Neuronal stem cell (in vitro differentiated cells): ENCODE measurements around the gene SOX1.
A peak's percentile ranks its signal among the peaks of the same experiment; 100 is the strongest.

ENCODE experiments used
- DNase-seq: peaks from one replicate; pipeline ENCODE4 v3.0.0-alpha.2; 2013; ENCODE audit warnings: low spot score
- H2AFZ ChIP-seq: one replicate; pipeline ENCODE4 v1.6.1; 2013; ENCODE audit warnings: mild to moderate bottlenecking, low read length, inconsistent platforms
- H2AK5ac ChIP-seq: 2 replicates; pipeline ENCODE4 v1.6.1; 2013; ENCODE audit warnings: low read depth, mild to moderate bottlenecking, inconsistent platforms, low read length, moderate library complexity, mixed read lengths
- H2BK120ac ChIP-seq: 2 replicates; pipeline ENCODE4 v1.6.1; 2013; ENCODE audit warnings: low read depth, mild to moderate bottlenecking, inconsistent platforms, low read length, moderate library complexity, mixed read lengths
- H2BK12ac ChIP-seq: one replicate; pipeline ENCODE4 v1.6.1; 2013; ENCODE audit warnings: low read length, inconsistent platforms
- H2BK15ac ChIP-seq: 2 replicates; pipeline ENCODE4 v1.6.1; 2013; ENCODE audit warnings: mild to moderate bottlenecking, low read length, inconsistent platforms, mixed read lengths
- H2BK5ac ChIP-seq: one replicate; pipeline ENCODE4 v1.6.1; 2013; ENCODE audit warnings: inconsistent platforms, mild to moderate bottlenecking, low read length, moderate library complexity
- H3K14ac ChIP-seq: one replicate; pipeline ENCODE4 v1.6.1; 2013; ENCODE audit warnings: low read length, inconsistent platforms
- H3K18ac ChIP-seq: 2 replicates; pipeline ENCODE4 v1.6.1; 2013; ENCODE audit warnings: low read length, inconsistent platforms
- H3K23ac ChIP-seq: 2 replicates; pipeline ENCODE4 v1.6.1; 2013; ENCODE audit warnings: low read depth, mild to moderate bottlenecking, mixed read lengths, low read length, inconsistent platforms; ENCODE audit not compliant: poor library complexity
- H3K27ac ChIP-seq: replicated peaks from 3 replicates; pipeline ENCODE4 v1.5.1; 2013; ENCODE audit warnings: low read length, inconsistent platforms
- H3K27me3 ChIP-seq, 3 experiments: 2 replicates each; pipeline ENCODE4 v1.6.1; 2013; ENCODE audit warnings: low read length in 3 of 3, mild to moderate bottlenecking in 2 of 3, inconsistent platforms in 1 of 3, low read depth in 1 of 3, mixed read lengths in 1 of 3, moderate library complexity in 1 of 3; ENCODE audit not compliant: control insufficient read depth in 3 of 3, insufficient read depth in 3 of 3
- H3K36me3 ChIP-seq, 2 donors: replicated peaks in 1 of 2; 2 replicates each; pipeline ENCODE4 v1.6.1; 2013; ENCODE audit warnings: low read length in 2 of 2; ENCODE audit not compliant: control insufficient read depth in 2 of 2, insufficient read depth in 2 of 2
- H3K4ac ChIP-seq: 2 replicates; pipeline ENCODE4 v1.6.1; 2013; ENCODE audit warnings: inconsistent platforms, mild to moderate bottlenecking, low read length, moderate library complexity
- H3K4me1 ChIP-seq, 2 donors: 1 replicate in 1 of 2; 2 replicates in 1 of 2; pipeline ENCODE4 v1.6.1; 2013; ENCODE audit warnings: low read length in 2 of 2, low read depth in 1 of 2; ENCODE audit not compliant: control insufficient read depth in 2 of 2, insufficient read depth in 1 of 2
- H3K4me2 ChIP-seq: one replicate; pipeline ENCODE4 v1.6.1; 2013; ENCODE audit warnings: mild to moderate bottlenecking, low read length, inconsistent platforms; ENCODE audit not compliant: insufficient read depth, poor library complexity, severe bottlenecking
- H3K4me3 ChIP-seq, 2 donors: 2 replicates each; pipeline ENCODE4 v1.5.1; 2013; ENCODE audit warnings: low read length in 2 of 2, mild to moderate bottlenecking in 2 of 2, inconsistent platforms in 1 of 2, moderate library complexity in 1 of 2
- H3K79me1 ChIP-seq: one replicate; pipeline ENCODE4 v1.6.1; 2013; ENCODE audit warnings: low read depth, mild to moderate bottlenecking, inconsistent platforms, low read length, moderate library complexity
- H3K9ac ChIP-seq: one replicate; pipeline ENCODE4 v1.6.1; 2013; ENCODE audit warnings: mild to moderate bottlenecking, low read depth, low read length, inconsistent platforms; ENCODE audit not compliant: poor library complexity
- H3K9me3 ChIP-seq, 2 donors: replicated peaks in 1 of 2; 2 replicates each; pipeline versions ENCODE3 to v1.6.1; 2013; ENCODE audit warnings: low read length in 2 of 2, mild to moderate bottlenecking in 2 of 2, inconsistent platforms in 1 of 2, low read depth in 1 of 2, mixed read lengths in 1 of 2, moderate library complexity in 1 of 2; ENCODE audit not compliant: control insufficient read depth in 2 of 2, insufficient read depth in 1 of 2
- H4K8ac ChIP-seq: one replicate; pipeline ENCODE4 v1.6.1; 2013; ENCODE audit warnings: low read depth, mild to moderate bottlenecking, inconsistent platforms, low read length, moderate library complexity
- H4K91ac ChIP-seq: one replicate; pipeline ENCODE4 v1.6.1; 2013; ENCODE audit warnings: low read length, low read depth, mild to moderate bottlenecking, inconsistent platforms; ENCODE audit not compliant: poor library complexity
- WGBS, 2 donors: extraction: QIAGEN DNeasy Blood & Tissue Kit; methylation state at CpG; one replicate each; pipeline ENCODE4 v1.1.7; 2013; ENCODE audit warnings: missing lambda C conversion rate in 2 of 2, mixed read lengths in 1 of 2; ENCODE audit not compliant: insufficient read length in 2 of 2, insufficient replicate concordance in 1 of 2; ENCODE audit errors: extremely low coverage in 2 of 2; 5-methylcytosine and 5-hydroxymethylcytosine counted together

Gene SOX1

DNA sequence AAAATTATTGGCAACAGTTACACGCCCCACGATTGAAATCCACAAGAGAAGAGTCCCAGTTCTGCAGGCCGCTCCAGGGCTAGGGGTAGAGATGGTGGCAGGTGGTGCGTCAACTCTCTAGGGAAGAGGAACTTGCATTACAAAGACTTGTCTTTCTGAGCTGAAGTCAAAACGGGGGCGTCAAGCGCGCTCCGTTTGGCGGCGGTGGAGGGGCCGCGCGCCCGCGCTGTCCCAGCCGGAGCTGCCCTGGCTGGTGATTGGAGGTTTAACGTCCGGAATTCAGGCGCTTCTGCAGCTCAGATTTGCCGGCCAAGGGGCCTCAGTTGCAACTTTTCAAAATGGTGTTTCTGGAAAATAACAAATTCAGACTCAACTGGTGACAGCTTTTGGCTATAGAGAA is 38.9 kb downstream of the SOX1 start:
- DNase-seq: peak; percentile 63
- peak overlapping the region; percentile 100 for H3K18ac ChIP-seq
- peak overlapping the region; percentile 100 for H3K27ac ChIP-seq
- H3K9me3 ChIP-seq: no peaks in the 10 kb centered on the region
- no peak overlapping the region for H4K8ac ChIP-seq
- no peak overlapping the region for H2BK12ac ChIP-seq
- peak overlapping the region; percentile 77 to 80 for H3K4me3 ChIP-seq
- peaks cover 0 to 20% of the 10 kb centered on the region in 2 donors for H3K36me3 ChIP-seq
- no peak overlapping the region for H3K23ac ChIP-seq
- H3K9ac ChIP-seq: peak overlapping the region; percentile 96
- H3K4me2 ChIP-seq: peak overlapping the region; percentile 99
- H2BK120ac ChIP-seq: peak overlapping the region; percentile 100
- peaks cover 34 to 57% of the 10 kb centered on the region in 2 donors for H3K4me1 ChIP-seq
- no peaks in the 10 kb centered on the region for H3K79me1 ChIP-seq
- H3K27me3 ChIP-seq: no peaks in the 10 kb centered on the region
- H2AFZ ChIP-seq: no peak overlapping the region
- H4K91ac ChIP-seq: peak overlapping the region; percentile 19
- peak overlapping the region; percentile 100 for H2BK5ac ChIP-seq
- no CpG with 5 or more reads among the region's 21 CpGs for WGBS, 2 donors
- peak overlapping the region; percentile 70 for H3K4ac ChIP-seq
- H3K14ac ChIP-seq: no peak overlapping the region
- H2BK15ac ChIP-seq: no peak overlapping the region
- H2AK5ac ChIP-seq: peak overlapping the region; percentile 100

DNA sequence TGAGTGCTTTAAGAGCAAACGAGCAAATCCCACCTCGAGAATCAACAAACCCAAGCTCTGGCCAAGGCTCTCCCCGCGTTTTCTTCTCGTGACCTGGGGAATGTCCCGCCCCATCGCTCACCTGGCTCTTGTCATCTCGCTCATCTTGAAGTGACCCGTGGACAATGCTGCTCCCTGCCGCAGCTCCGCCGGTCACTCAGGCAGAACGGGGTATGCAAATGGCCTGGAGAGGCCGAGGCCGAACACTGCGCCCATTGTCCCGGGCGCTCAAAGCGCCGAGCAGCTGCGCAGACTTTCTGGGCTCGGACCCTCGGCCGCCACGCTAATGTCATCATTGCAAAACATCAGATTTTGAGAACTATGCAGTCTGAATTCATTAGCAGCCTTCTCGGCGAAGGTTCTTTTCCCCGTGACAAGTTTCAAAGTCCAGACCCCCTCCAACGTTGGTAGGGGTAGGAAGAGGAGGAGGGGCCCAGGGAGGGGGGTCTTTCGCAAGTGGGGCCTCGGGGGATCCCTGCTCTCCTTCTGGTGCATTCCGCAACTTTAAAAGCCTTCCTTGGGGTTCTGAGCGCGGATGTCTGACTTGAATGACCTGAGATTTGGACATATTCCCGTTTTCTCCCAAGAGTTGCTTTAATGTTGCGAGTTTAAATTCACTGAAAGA is 39.7 kb downstream of the SOX1 start:
- no CpG with 5 or more reads among the region's 36 CpGs for WGBS, 2 donors
- H3K27ac ChIP-seq: peak overlapping the region; percentile 100

DNA sequence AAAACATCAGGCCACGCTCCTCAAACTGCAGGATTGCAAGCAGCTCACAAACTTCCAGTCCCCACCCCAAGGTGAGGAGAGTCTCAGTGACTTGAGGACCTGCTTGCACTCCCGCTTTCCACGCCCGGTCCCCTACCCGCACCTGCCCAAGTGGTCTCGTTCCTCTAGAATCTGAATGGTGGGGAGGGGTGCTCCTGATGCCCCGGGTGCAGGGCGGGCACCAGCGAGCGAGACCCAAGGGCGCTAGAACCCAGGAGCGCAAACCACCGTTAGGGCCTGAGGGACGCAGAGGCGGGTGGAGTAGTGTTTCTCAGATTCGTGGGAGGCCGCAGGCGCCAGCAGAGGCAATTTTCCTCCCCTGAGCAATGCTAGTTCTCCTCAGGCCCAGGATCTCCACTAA is 40.3 kb downstream of the SOX1 start:
- Histone ChIP-seq H3K79me1 (no peaks in the 10 kb centered on the region), H3K4ac (peak overlapping the region; percentile 31), H2BK15ac (peak overlapping the region; percentile 75), H3K4me1 (peaks cover 28 to 64% of the 10 kb centered on the region in 2 donors), H4K8ac (peak overlapping the region; percentile 77), H3K9me3 (peaks cover 0 to under 1% of the 10 kb centered on the region in 2 donors), H3K27me3 (no peaks in the 10 kb centered on the region), H3K4me2 (no peak overlapping the region), H2BK5ac (peak overlapping the region; percentile 90), H2BK120ac (peak overlapping the region; percentile 97), H3K27ac (peak overlapping the region; percentile 100), H3K18ac (peak overlapping the region; percentile 98), H3K9ac (peak overlapping the region; percentile 5), H2AFZ (no peak overlapping the region), H2AK5ac (peak overlapping the region; percentile 98), H3K36me3 (peaks cover 0 to 20% of the 10 kb centered on the region in 2 donors), H3K23ac (peak overlapping the region; percentile 32), H2BK12ac (peak overlapping the region; percentile 95), H3K14ac (peak overlapping the region; percentile 1), H3K4me3 (no peak overlapping the region), H4K91ac (peak overlapping the region; percentile 95)
- no CpG with 5 or more reads among the region's 18 CpGs for WGBS, 2 donors
- DNase-seq: no peak

More for the DNA sequence above, 39.7 kb downstream of the SOX1 start:
- peaks cover 0 to 20% of the 10 kb centered on the region in 2 donors for H3K36me3 ChIP-seq
- peaks cover 32 to 62% of the 10 kb centered on the region in 2 donors for H3K4me1 ChIP-seq
- H2BK12ac ChIP-seq: peak overlapping the region; percentile 11
- DNase-seq: peak; percentile 59
- no peak overlapping the region for H3K4ac ChIP-seq
- no peak overlapping the region for H3K9ac ChIP-seq
- H2BK5ac ChIP-seq: peak overlapping the region; percentile 90
- peak overlapping the region; percentile 62 to 77 for H3K4me3 ChIP-seq
- no peaks in the 10 kb centered on the region for H3K27me3 ChIP-seq
- no peak overlapping the region for H4K8ac ChIP-seq
- H2AFZ ChIP-seq: no peak overlapping the region
- no peak overlapping the region for H2BK15ac ChIP-seq
- peak overlapping the region; percentile 84 for H3K18ac ChIP-seq
- H2BK120ac ChIP-seq: peak overlapping the region; percentile 62
- no peaks in the 10 kb centered on the region for H3K9me3 ChIP-seq
- no peak overlapping the region for H3K23ac ChIP-seq
- no peak overlapping the region for H4K91ac ChIP-seq
- peak overlapping the region; percentile 41 for H3K4me2 ChIP-seq
- no peaks in the 10 kb centered on the region for H3K79me1 ChIP-seq
- peak overlapping the region; percentile 98 for H2AK5ac ChIP-seq
- H3K14ac ChIP-seq: no peak overlapping the region

DNA sequence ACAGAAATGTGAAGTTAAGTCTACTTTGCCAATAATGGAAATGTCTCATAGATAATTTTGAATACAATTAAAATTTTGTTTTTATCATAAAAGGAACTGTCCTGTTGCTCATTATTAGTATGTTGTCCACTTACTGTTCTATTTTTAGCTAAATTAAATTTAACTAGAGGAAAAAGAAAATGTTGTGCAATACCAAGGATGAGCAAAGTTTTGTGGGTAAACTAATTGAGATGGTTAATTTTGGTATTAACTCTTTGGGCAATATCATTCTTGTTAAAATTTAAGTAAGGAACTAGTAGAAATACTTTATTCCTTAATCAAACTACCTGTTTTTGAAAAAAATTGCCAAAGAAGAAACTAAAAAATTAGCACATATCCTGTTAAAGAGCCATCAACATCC is 43.5 kb downstream of the SOX1 start:
- H3K4ac ChIP-seq: no peak overlapping the region
- no peaks in the 10 kb centered on the region for H3K27me3 ChIP-seq
- peaks cover 0 to 1% of the 10 kb centered on the region in 2 donors for H3K9me3 ChIP-seq
- H3K79me1 ChIP-seq: no peaks in the 10 kb centered on the region
- H3K4me1 ChIP-seq: peaks cover 14 to 49% of the 10 kb centered on the region in 2 donors
- no peak overlapping the region for H2BK5ac ChIP-seq
- no peak overlapping the region for H3K23ac ChIP-seq
- H3K27ac ChIP-seq: no peak overlapping the region
- H3K9ac ChIP-seq: no peak overlapping the region
- H2AFZ ChIP-seq: no peak overlapping the region
- no peak overlapping the region for H4K8ac ChIP-seq
- H4K91ac ChIP-seq: no peak overlapping the region
- peaks cover 0 to 20% of the 10 kb centered on the region in 2 donors for H3K36me3 ChIP-seq
- no peak overlapping the region for H3K4me3 ChIP-seq
- no peak overlapping the region for H3K4me2 ChIP-seq
- no peak overlapping the region for H3K18ac ChIP-seq
- H2BK12ac ChIP-seq: no peak overlapping the region
- no peak overlapping the region for H3K14ac ChIP-seq
- H2AK5ac ChIP-seq: no peak overlapping the region
- no peak for DNase-seq
- H2BK15ac ChIP-seq: no peak overlapping the region
- no peak overlapping the region for H2BK120ac ChIP-seq
